HepG2 (cell line): ENCODE data around the gene ZNF674. TPM values are rescaled to one million over a fixed set of nuclear protein-coding genes. Genes with fewer than 3 reads are reported as not detected.
"Not testable (repeated sequence)": the region's sequence is repeated elsewhere in the genome, so short reads cannot be mapped to it uniquely, and the experiment has no call there.

ENCODE experiments used
- ATAC-seq: fragments of 200-7000 bp; cut with Tn5 transposase; 3 replicates; pipeline ENCODE4 v1.9.1; 2020; ENCODE audit warnings: mild to moderate bottlenecking, moderate library complexity
- BruUV-seq: library from RNA; stranded (reverse); fragments of 400-500 nt; replicated peaks from 2 replicates; lab custom pipeline; 2021; lab: Mats Ljungman, UMichigan
- CTCF ChIA-PET: fragments of 300-600 bp; formaldehyde crosslinking; extraction: SDS; loops from one replicate; lab custom pipeline; 2021; ENCODE audit warnings: low total read pairs, inconsistent platforms, low intra/inter-chr PET ratio; lab: Yijun Ruan, JAX
- POLR2A ChIA-PET: fragments of 350-600 bp; sonication (Branson Sonifier 250); formaldehyde crosslinking; loops from one replicate; lab custom pipeline; 2020; ENCODE audit warnings: antibody characterized with exemption, inconsistent platforms; lab: Yijun Ruan, JAX
- DNase-seq: peaks from one replicate; pipeline ENCODE4 v3.0.0-alpha.2; 2015; ENCODE audit warnings: low spot score
- FAIRE-seq: peaks from 3 replicates; lab custom pipeline; 2011; peaks lifted over from hg19 to GRCh38; lab: Jason Lieb, UNC
- H2AFZ ChIP-seq: one replicate; pipeline ENCODE4 v1.6.1; 2011; ENCODE audit warnings: low read length, inconsistent platforms
- H3K27ac ChIP-seq: fragments of 300-600 bp; 3 replicates; pipeline ENCODE4 v1.8.0; 2011; ENCODE audit warnings: mixed run types, mild to moderate bottlenecking, mixed read lengths, low read length, inconsistent platforms; ENCODE audit not compliant: insufficient read depth; ENCODE audit errors: extremely low read length
- H3K27me3 ChIP-seq, 2 experiments: fragments of 200-600 bp in 1 of 2; 2 replicates in 1 of 2; 3 replicates in 1 of 2; pipeline versions ENCODE4 v1.6.0 to v1.8.0; 2011; ENCODE audit warnings: low read length in 2 of 2, mild to moderate bottlenecking in 2 of 2, moderate library complexity in 2 of 2, inconsistent platforms in 1 of 2; ENCODE audit not compliant: insufficient read depth in 2 of 2, control insufficient read depth in 1 of 2
- H3K36me3 ChIP-seq, 2 experiments: fragments of 200-600 bp in 1 of 2; replicated peaks in 1 of 2; 2 replicates in 1 of 2; 3 replicates in 1 of 2; pipeline versions ENCODE4 v1.5.1 to v1.8.0; 2011; ENCODE audit warnings: low read length in 2 of 2, inconsistent platforms in 1 of 2; ENCODE audit not compliant: insufficient read depth in 2 of 2, control insufficient read depth in 1 of 2
- H3K4me1 ChIP-seq: 2 replicates; pipeline ENCODE4 v1.5.1; 2012; ENCODE audit warnings: low read length, inconsistent platforms; ENCODE audit not compliant: insufficient read depth
- H3K4me2 ChIP-seq: 2 replicates; pipeline ENCODE4 v1.6.0; 2011; ENCODE audit warnings: low read depth, low read length, inconsistent platforms
- H3K4me3 ChIP-seq, 3 experiments: fragments of 200-600 bp in 1 of 3; sonication (generic), shearing (Covaris generic) in 1 of 3; replicated peaks in 1 of 3; 2 replicates each; pipeline ENCODE4 v1.5.1; 2011 to 2016; ENCODE audit warnings: low read length in 3 of 3, inconsistent platforms in 2 of 3, low read depth in 2 of 3, mild to moderate bottlenecking in 2 of 3, control low read depth in 1 of 3, mixed read lengths in 1 of 3; ENCODE audit not compliant: insufficient read depth in 1 of 3
- H3K79me2 ChIP-seq: one replicate; pipeline ENCODE4 v1.6.1; 2011; ENCODE audit warnings: low read length, inconsistent platforms; ENCODE audit not compliant: insufficient read depth
- H3K9ac ChIP-seq: 2 replicates; pipeline ENCODE4 v1.6.0; 2011; ENCODE audit warnings: mild to moderate bottlenecking, low read depth, low read length, inconsistent platforms; ENCODE audit not compliant: insufficient read depth
- H3K9me3 ChIP-seq: 2 replicates; pipeline ENCODE4 v1.5.1; 2012; ENCODE audit warnings: mild to moderate bottlenecking, low read length
- H4K20me1 ChIP-seq: 2 replicates; pipeline ENCODE4 v1.6.0; 2011; ENCODE audit warnings: inconsistent platforms, mild to moderate bottlenecking, low read length, moderate library complexity; ENCODE audit not compliant: insufficient read depth
- ASH2L ChIP-seq: fragments of 300-600, 200-600 bp; sonication (generic); IDR thresholded peaks from 2 replicates; pipeline ENCODE4 v1.7.0; 2017; ENCODE audit warnings: low read depth, mild to moderate bottlenecking, moderate library complexity, mixed read lengths, low read length; ENCODE audit not compliant: insufficient read length
- HNF4A ChIP-seq: sonication (generic); formaldehyde crosslinking; IDR thresholded peaks from 2 replicates; pipeline ENCODE4 v1.4.0; 2020; ENCODE audit warnings: missing genetic modification reagents
- HOXA5 ChIP-seq: sonication (generic); formaldehyde crosslinking; IDR thresholded peaks from 2 replicates; pipeline ENCODE4 v1.4.0; 2020; ENCODE audit warnings: missing genetic modification reagents
- PAXIP1 ChIP-seq: sonication (generic); formaldehyde crosslinking; conservative IDR thresholded peaks from 2 replicates; pipeline ENCODE4 v1.4.0; 2020; ENCODE audit warnings: mild to moderate bottlenecking, missing genetic modification reagents, moderate library complexity
- RARA ChIP-seq: IDR thresholded peaks from 2 replicates; pipeline ENCODE4 v1.6.1; 2016; ENCODE audit warnings: missing genetic modification reagents, missing compliant biosample characterization
- TCF12 ChIP-seq, 2 experiments: fragments of 450-650 bp in 1 of 2; sonication (generic) in 1 of 2; formaldehyde crosslinking in 1 of 2; IDR thresholded peaks; 2 replicates each; pipeline versions ENCODE4 v1.6.1 to v1.8.0; 2017 to 2022; ENCODE audit warnings: antibody characterized with exemption in 1 of 2, mild to moderate bottlenecking in 1 of 2, missing genetic modification reagents in 1 of 2, moderate library complexity in 1 of 2
- ZC3H4 ChIP-seq: sonication (generic); formaldehyde crosslinking; IDR thresholded peaks from 2 replicates; pipeline ENCODE4 v1.4.0; 2020; ENCODE audit warnings: missing genetic modification reagents, borderline replicate concordance
- WGBS: methylation state at CpG from one replicate; pipeline ENCODE4 v1.1.6; 2017; ENCODE audit warnings: low lambda C conversion rate; 5-methylcytosine and 5-hydroxymethylcytosine counted together
- in situ Hi-C: cut with HindIII; loops from 2 replicates; pipeline ENCODE4 v1.10.0; 2017; ENCODE audit warnings: low pct_unique_long_range_greater_than_20kb; ENCODE audit not compliant: extremely low pct_ligation_motif_present
- intact Hi-C: fragments of 100-400 bp; cut with micrococcal nuclease; formaldehyde crosslinking; loops from one replicate; pipeline ENCODE4 v1.10.0; 2022; ENCODE audit not compliant: unreplicated experiment
- polyA plus RNA-seq, 8 experiments: library from polyadenylated mRNA; depleted of rRNA in 3 of 8; stranded (reverse) in 7 of 8; unstranded in 1 of 8; fragments of >200 nt; fragmentation: Illumina TruSeq in 4 of 8; extraction: Trizol in 4 of 8; gene quantifications; 2 replicates each; pipeline versions ENCODE4 v1.2.1 to v1.2.3, GENCODE V29; 2011 to 2016; ENCODE audit warnings: low read depth in 4 of 8, missing spikeins in 1 of 8, mixed read lengths in 1 of 8; ENCODE audit not compliant: insufficient read depth in 1 of 8
- total RNA-seq, 5 experiments: library from RNA; depleted of rRNA; stranded (reverse); fragments of >200 nt; fragmentation: Illumina TruSeq; extraction: Trizol; gene quantifications; 2 replicates each; pipeline ENCODE4 v1.2.3, GENCODE V29; 2016; ENCODE audit warnings: low read depth in 1 of 5

Gene ZNF674
- total and polyA plus RNA-seq, 2 of the 13 experiments (the other 11 are each of a cell fraction or from before 2014, with no cell fraction given): 2.9 to 3.5 TPM

GRCh38 chrX:46528640-46529039 lies 16.6 kb downstream of the ZNF674 start:
- DNase-seq: not testable (repeated sequence)

GRCh38 chrX:46506076-46506475 lies 39.1 kb downstream of the ZNF674 start:
- Histone ChIP-seq H3K4me3 (no peak overlapping the region), H3K4me2 (no peak overlapping the region), H3K4me1 (peaks cover 11% of the 10 kb centered on the region), H3K9me3 (no peaks in the 10 kb centered on the region), H3K36me3 (no peaks in the 10 kb centered on the region), H3K27me3 (no peaks in the 10 kb centered on the region), H2AFZ (no peak overlapping the region), H3K9ac (no peak overlapping the region), H3K79me2 (no peaks in the 10 kb centered on the region), H3K27ac (no peak overlapping the region), H4K20me1 (no peaks in the 10 kb centered on the region)
- POLR2A ChIA-PET: no interaction called here
- 100% methylated on average over 1 of the region's 1 CpG for whole genome bisulfite sequencing
- intact Hi-C loops (no loop called here), in situ Hi-C loops (no loop called here)
- BruUV-seq: no TSS peak
- CTCF ChIA-PET: no interaction called here
- FAIRE-seq (no peak), ATAC-seq (no peak), DNase-seq (no peak)
- TF ChIP-seq ZC3H4 (CRISPR knock-in tag): no peak

More at GRCh38 chrX:46528640-46529039, 16.6 kb downstream of the ZNF674 start:
- H3K4me2 ChIP-seq, H3K9me3 ChIP-seq, H3K9ac ChIP-seq, H4K20me1 ChIP-seq, H3K27ac ChIP-seq, BruUV-seq, H3K4me3 ChIP-seq, H3K36me3 ChIP-seq, in situ Hi-C loops, H2AFZ ChIP-seq, H3K79me2 ChIP-seq, POLR2A ChIA-PET, H3K4me1 ChIP-seq, H3K27me3 ChIP-seq, intact Hi-C loops, CTCF ChIA-PET: not testable (repeated sequence)
- ATAC-seq: peak; percentile 60
- no CpG with 5 or more reads among the region's 6 CpGs for WGBS
- peak; percentile 30 for FAIRE-seq

GRCh38 chrX:46502848-46503247 lies 42.4 kb downstream of the ZNF674 start:
- Histone ChIP-seq H3K27me3 (no peaks in the 10 kb centered on the region), H3K4me1 (peaks cover 11% of the 10 kb centered on the region), H3K79me2 (no peaks in the 10 kb centered on the region), H3K9me3 (peaks cover 9% of the 10 kb centered on the region), H3K9ac (no peak overlapping the region), H3K4me3 (no peak overlapping the region; a peak in 1 of 6 replicates), H3K36me3 (no peaks in the 10 kb centered on the region), H4K20me1 (no peaks in the 10 kb centered on the region), H3K4me2 (peak overlapping the region; percentile 27; the same call in 1 of the 2 replicates), H2AFZ (no peak overlapping the region), H3K27ac (peak overlapping the region; percentile 71)
- 52% methylated on average over 2 of the region's 2 CpGs for WGBS
- BruUV-seq: no TSS peak
- CTCF ChIA-PET: no interaction called here
- no peak for ATAC-seq
- in situ Hi-C loops (no loop called here), intact Hi-C loops (no loop called here)
- POLR2A ChIA-PET: no interaction called here
- no peak for FAIRE-seq
- DNase-seq: peak; percentile 27
- no peak for TF ChIP-seq HOXA5
- peak; percentile 55 for TF ChIP-seq PAXIP1 (CRISPR knock-in tag)
- TF ChIP-seq RARA: no peak
- peak; percentile 37 for TF ChIP-seq ASH2L
- TF ChIP-seq TCF12 (IDR thresholded peaks at IDR 0.05): no peak
- no peak for TF ChIP-seq TCF12 (CRISPR knock-in tag; IDR thresholded peaks at IDR 0.05)
- peak; percentile 57 for TF ChIP-seq HNF4A (CRISPR knock-in tag)
